ENCODE measurements around the gene LRRC1.

DNA sequence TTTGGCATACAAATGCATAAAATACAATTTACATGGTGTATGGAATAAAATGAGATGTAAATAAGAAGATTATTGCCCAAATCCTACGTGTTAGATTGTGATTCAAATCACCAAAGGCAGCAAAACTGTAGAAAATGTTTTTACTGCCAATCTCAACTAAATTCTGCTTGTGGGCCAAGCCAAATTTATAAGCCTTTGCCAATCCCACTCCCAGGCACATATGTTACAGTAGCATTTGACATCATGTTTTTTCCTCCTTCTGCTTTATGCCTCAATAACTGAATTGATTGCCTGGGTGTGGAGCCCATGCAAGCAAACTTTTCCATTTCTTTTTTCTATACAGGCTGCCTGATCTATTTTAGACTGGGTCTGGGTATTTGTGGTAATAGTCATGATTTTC, 36.3 kb upstream of the LRRC1 start:
- TF ChIP-seq, protein P1, sequence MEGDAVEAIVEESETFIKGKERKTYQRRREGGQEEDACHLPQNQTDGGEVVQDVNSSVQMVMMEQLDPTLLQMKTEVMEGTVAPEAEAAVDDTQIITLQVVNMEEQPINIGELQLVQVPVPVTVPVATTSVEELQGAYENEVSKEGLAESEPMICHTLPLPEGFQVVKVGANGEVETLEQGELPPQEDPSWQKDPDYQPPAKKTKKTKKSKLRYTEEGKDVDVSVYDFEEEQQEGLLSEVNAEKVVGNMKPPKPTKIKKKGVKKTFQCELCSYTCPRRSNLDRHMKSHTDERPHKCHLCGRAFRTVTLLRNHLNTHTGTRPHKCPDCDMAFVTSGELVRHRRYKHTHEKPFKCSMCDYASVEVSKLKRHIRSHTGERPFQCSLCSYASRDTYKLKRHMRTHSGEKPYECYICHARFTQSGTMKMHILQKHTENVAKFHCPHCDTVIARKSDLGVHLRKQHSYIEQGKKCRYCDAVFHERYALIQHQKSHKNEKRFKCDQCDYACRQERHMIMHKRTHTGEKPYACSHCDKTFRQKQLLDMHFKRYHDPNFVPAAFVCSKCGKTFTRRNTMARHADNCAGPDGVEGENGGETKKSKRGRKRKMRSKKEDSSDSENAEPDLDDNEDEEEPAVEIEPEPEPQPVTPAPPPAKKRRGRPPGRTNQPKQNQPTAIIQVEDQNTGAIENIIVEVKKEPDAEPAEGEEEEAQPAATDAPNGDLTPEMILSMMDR (IDR thresholded peaks at IDR 0.05), result no peak
- TF ChIP-seq POLR2A (IDR thresholded peaks at IDR 0.05), result no peak
